Trophoblast cell (in vitro differentiated cells and primary cell): ENCODE data around the gene EPS15.

Experiments used
- DNase-seq, 2 donors: peaks; one replicate each; pipeline ENCODE4 v3.0.0-alpha.2; 2016
- H2AFZ ChIP-seq: 2 replicates; pipeline ENCODE4 v1.6.1; 2013; ENCODE audit warnings: low read length, moderate library complexity, mild to moderate bottlenecking; ENCODE audit not compliant: insufficient read depth, poor library complexity
- H2AK5ac ChIP-seq: 2 replicates; pipeline ENCODE4 v1.6.1; 2013; ENCODE audit warnings: mild to moderate bottlenecking, low read length
- H2BK120ac ChIP-seq: 2 replicates; pipeline ENCODE4 v1.6.1; 2013; ENCODE audit warnings: low read length, mild to moderate bottlenecking, moderate library complexity; ENCODE audit not compliant: insufficient read depth, poor library complexity
- H2BK12ac ChIP-seq: 2 replicates; pipeline ENCODE4 v1.6.1; 2013; ENCODE audit warnings: mild to moderate bottlenecking, low read length, moderate library complexity
- H2BK5ac ChIP-seq: 2 replicates; pipeline ENCODE4 v1.6.1; 2013; ENCODE audit warnings: low read length, low read depth, moderate library complexity, mild to moderate bottlenecking; ENCODE audit not compliant: poor library complexity
- H3K14ac ChIP-seq: 2 replicates; pipeline ENCODE4 v1.6.1; 2013; ENCODE audit warnings: mild to moderate bottlenecking, low read length
- H3K18ac ChIP-seq: 2 replicates; pipeline ENCODE4 v1.6.1; 2013; ENCODE audit warnings: mild to moderate bottlenecking, low read length
- H3K23ac ChIP-seq: 2 replicates; pipeline ENCODE4 v1.6.1; 2013; ENCODE audit warnings: low read length
- H3K27ac ChIP-seq: 2 replicates; pipeline ENCODE4 v1.5.1; 2013; ENCODE audit warnings: low read depth, mild to moderate bottlenecking, inconsistent platforms, low read length, moderate library complexity
- H3K27me3 ChIP-seq: 2 replicates; pipeline ENCODE4 v1.6.1; 2013; ENCODE audit warnings: inconsistent platforms, mild to moderate bottlenecking, low read length, moderate library complexity; ENCODE audit not compliant: insufficient read depth
- H3K36me3 ChIP-seq, 2 experiments: 1 replicate in 1 of 2; 2 replicates in 1 of 2; pipeline ENCODE4 v1.6.1; 2013; ENCODE audit warnings: low read length in 2 of 2, mild to moderate bottlenecking in 2 of 2, moderate library complexity in 1 of 2; ENCODE audit not compliant: insufficient read depth in 2 of 2, control insufficient read depth in 1 of 2
- H3K4ac ChIP-seq: 2 replicates; pipeline ENCODE4 v1.6.1; 2013; ENCODE audit warnings: low read depth, mild to moderate bottlenecking, low read length, moderate library complexity
- H3K4me1 ChIP-seq, 2 experiments: 1 replicate in 1 of 2; 2 replicates in 1 of 2; pipeline ENCODE4 v1.6.1; 2013; ENCODE audit warnings: low read length in 2 of 2, mild to moderate bottlenecking in 2 of 2, moderate library complexity in 1 of 2; ENCODE audit not compliant: insufficient read depth in 2 of 2, control insufficient read depth in 1 of 2
- H3K4me2 ChIP-seq: 2 replicates; pipeline ENCODE4 v1.6.1; 2013; ENCODE audit warnings: inconsistent platforms, mild to moderate bottlenecking, low read length, moderate library complexity
- H3K4me3 ChIP-seq: 2 replicates; pipeline ENCODE4 v1.5.1; 2013; ENCODE audit warnings: mild to moderate bottlenecking, low read depth, low read length, inconsistent platforms
- H3K79me1 ChIP-seq: one replicate; pipeline ENCODE4 v1.6.1; 2013; ENCODE audit warnings: low read length
- H3K79me2 ChIP-seq: 2 replicates; pipeline ENCODE4 v1.6.1; 2013; ENCODE audit warnings: low read length, mild to moderate bottlenecking; ENCODE audit not compliant: control insufficient read depth, insufficient read depth, poor library complexity
- H3K9ac ChIP-seq: 2 replicates; pipeline ENCODE4 v1.6.1; 2013; ENCODE audit warnings: mild to moderate bottlenecking, low read length
- H3K9me3 ChIP-seq: 2 replicates; pipeline ENCODE4 v1.6.1; 2013; ENCODE audit warnings: low read depth, mild to moderate bottlenecking, control low read depth, inconsistent platforms, low read length; ENCODE audit not compliant: insufficient read depth
- H4K12ac ChIP-seq: 2 replicates; pipeline ENCODE4 v1.6.1; 2013; ENCODE audit warnings: low read depth, mild to moderate bottlenecking, low read length, moderate library complexity
- H4K8ac ChIP-seq: 2 replicates; pipeline ENCODE4 v1.6.1; 2013; ENCODE audit warnings: low read depth, mild to moderate bottlenecking, low read length, moderate library complexity
- H4K91ac ChIP-seq: one replicate; pipeline ENCODE4 v1.6.1; 2013; ENCODE audit warnings: low read depth, mild to moderate bottlenecking, low read length, moderate library complexity
- WGBS: extraction: QIAGEN DNeasy Blood & Tissue Kit; methylation state at CpG from one replicate; pipeline ENCODE4 v1.1.7; 2013; ENCODE audit warnings: missing lambda C conversion rate; ENCODE audit not compliant: insufficient read length, insufficient coverage; ENCODE audit errors: extremely low coverage; 5-methylcytosine and 5-hydroxymethylcytosine counted together

The EPS15 gene

DNA sequence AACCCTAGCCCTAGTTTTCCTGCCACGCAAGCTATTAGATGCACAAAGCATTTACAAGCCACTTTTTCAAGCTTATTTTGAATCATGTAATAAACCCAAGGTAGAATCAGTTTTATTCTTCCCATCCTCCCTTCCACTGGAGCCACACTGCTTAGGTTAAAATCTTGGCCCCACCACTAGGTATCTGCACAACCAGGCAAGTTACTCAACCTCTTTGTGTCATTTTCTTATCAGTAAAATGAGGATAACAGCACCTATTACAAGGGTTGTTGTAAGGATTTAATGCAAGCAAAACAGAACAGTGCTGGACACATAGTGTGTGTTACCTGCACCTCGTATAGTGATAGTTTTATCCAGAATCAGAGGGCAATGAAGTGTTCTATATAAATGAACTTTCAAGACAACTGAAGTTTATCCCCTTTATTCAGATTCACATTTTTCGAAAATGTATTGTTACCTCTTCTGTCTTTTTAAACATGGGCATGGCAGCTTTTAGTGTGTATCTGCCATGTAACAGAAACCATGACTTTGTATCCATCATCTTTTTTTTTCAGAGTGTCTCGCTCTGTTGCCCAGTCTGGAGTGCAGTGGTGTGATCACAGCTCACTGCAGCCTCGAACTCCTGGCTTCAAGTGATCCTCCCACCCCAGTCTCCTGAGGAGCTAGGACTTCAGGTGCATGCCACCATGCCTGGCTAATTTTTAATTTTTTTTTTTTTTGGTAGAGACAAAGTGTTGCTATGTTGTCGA is 171.5 kb downstream of the EPS15 start:
- peaks cover 12 to 21% of the 10 kb centered on the region in 2 experiments for H3K4me1 ChIP-seq
- H3K27me3 ChIP-seq, result peaks cover 5% of the 10 kb centered on the region
- H4K12ac ChIP-seq, result no peak overlapping the region
- no peak overlapping the region for H3K14ac ChIP-seq
- DNase-seq, result no peak
- H2AK5ac ChIP-seq, result no peak overlapping the region
- H3K9me3 ChIP-seq, result peaks cover 2% of the 10 kb centered on the region
- WGBS, result no CpG with 5 or more reads among the region's 6 CpGs
- no peak overlapping the region for H3K4me3 ChIP-seq
- no peak overlapping the region for H3K23ac ChIP-seq
- no peak overlapping the region for H4K8ac ChIP-seq
- no peak overlapping the region for H3K18ac ChIP-seq
- H3K4ac ChIP-seq, result no peak overlapping the region
- no peak overlapping the region for H2BK120ac ChIP-seq
- H3K27ac ChIP-seq, result no peak overlapping the region
- H3K36me3 ChIP-seq, result no peaks in the 10 kb centered on the region
- H2BK12ac ChIP-seq, result no peak overlapping the region
- no peak overlapping the region for H4K91ac ChIP-seq
- H3K9ac ChIP-seq, result no peak overlapping the region
- H3K79me2 ChIP-seq, result peaks cover 3% of the 10 kb centered on the region
- no peak overlapping the region for H3K4me2 ChIP-seq
- no peak overlapping the region for H2AFZ ChIP-seq
- H2BK5ac ChIP-seq, result no peak overlapping the region
- peaks cover 5% of the 10 kb centered on the region for H3K79me1 ChIP-seq

DNA sequence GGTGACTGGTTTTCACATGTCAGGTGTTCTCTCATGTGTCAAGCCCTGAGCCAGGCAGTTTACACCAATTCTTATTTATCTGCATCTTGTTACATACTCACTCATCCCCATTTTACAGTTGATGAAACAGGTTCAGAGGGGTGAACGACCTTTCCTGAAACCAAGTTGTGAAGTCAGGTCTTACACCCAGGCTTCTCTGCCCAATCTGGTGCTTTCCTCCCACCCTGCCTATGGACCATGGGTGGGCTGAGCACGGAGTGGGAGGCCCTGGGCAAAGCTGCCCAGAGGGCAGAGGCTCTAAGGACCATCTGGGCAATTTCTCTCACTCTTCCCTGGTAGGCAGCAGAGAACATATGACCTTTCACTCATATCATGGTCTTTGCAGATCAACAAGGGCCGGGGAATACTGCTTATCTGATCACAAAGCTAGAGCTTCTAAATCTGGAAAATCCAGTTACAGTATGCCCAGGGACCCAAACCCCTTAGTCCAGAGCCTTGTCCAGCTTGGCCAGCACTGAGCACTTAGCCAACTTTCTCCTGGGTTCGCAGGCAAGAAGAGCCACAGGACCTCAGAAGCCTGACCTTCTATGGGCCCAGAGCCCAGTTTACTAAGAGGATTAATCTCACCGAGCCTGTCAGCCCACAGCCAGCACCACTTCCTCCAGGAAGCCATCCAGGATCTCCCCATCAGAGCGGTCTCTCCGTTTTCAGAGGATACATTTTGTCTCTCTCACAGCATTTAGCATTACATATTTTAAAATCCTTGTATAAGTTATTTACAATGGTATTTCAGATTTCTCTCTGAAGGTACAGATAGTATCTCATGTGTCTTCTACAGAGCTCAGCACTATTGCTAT is 172.8 kb downstream of the EPS15 start:
- Histone ChIP-seq H3K4me1 (peaks cover 12 to 21% of the 10 kb centered on the region in 2 experiments), H3K27ac (peak overlapping the region; percentile 34), H3K4me2 (no peak overlapping the region), H3K18ac (no peak overlapping the region), H4K8ac (peak overlapping the region; percentile 26), H2AK5ac (no peak overlapping the region), H3K14ac (no peak overlapping the region), H3K79me1 (peaks cover 5% of the 10 kb centered on the region), H4K12ac (no peak overlapping the region), H3K23ac (no peak overlapping the region), H2BK5ac (peak overlapping the region; percentile 9), H3K4me3 (no peak overlapping the region), H2BK120ac (no peak overlapping the region), H3K4ac (no peak overlapping the region), H3K79me2 (peaks cover 3% of the 10 kb centered on the region), H3K9ac (peak overlapping the region; percentile 39), H2BK12ac (no peak overlapping the region), H3K27me3 (peaks cover 5% of the 10 kb centered on the region), H2AFZ (no peak overlapping the region), H3K36me3 (no peaks in the 10 kb centered on the region), H4K91ac (no peak overlapping the region), H3K9me3 (peaks cover 2% of the 10 kb centered on the region)
- no CpG with 5 or more reads among the region's 7 CpGs for WGBS
- DNase-seq, result peak; percentile 42 to 68

DNA sequence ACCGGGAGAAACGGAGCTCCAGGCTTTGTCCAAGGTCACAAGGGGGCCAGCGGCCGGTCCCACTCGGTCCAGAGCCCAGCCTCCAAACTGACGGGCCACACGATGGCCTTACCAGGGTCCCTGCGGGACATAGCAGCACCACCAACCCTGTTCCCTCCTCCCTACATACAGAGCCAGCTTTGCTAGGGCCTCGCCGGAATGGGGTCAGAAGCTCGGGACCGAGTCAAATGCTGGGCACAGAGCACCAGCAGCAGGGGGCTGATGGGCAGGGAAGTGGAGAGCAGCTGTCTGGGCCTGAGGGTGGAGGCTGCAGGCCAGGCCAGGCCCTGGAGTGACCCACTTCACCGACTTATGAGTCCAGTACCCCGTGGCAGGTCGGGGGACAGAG is 173.8 kb downstream of the EPS15 start:
- Histone ChIP-seq H4K8ac (no peak overlapping the region), H2BK5ac (no peak overlapping the region), H3K9me3 (peaks cover 2% of the 10 kb centered on the region), H3K23ac (no peak overlapping the region), H3K9ac (no peak overlapping the region), H3K18ac (no peak overlapping the region), H3K4ac (peak overlapping the region; percentile 0), H3K14ac (peak overlapping the region; percentile 49), H4K12ac (no peak overlapping the region), H3K27me3 (peaks cover 5% of the 10 kb centered on the region), H4K91ac (peak overlapping the region; percentile 63), H2AFZ (no peak overlapping the region), H3K79me1 (peaks cover 5% of the 10 kb centered on the region), H3K79me2 (peaks cover 3% of the 10 kb centered on the region), H3K27ac (no peak overlapping the region), H2AK5ac (peak overlapping the region; percentile 3), H3K4me1 (peaks cover 12 to 21% of the 10 kb centered on the region in 2 experiments), H3K4me2 (no peak overlapping the region), H2BK120ac (no peak overlapping the region), H3K36me3 (no peaks in the 10 kb centered on the region), H2BK12ac (peak overlapping the region; percentile 24), H3K4me3 (no peak overlapping the region)
- DNase-seq, result no peak
- WGBS, result no CpG with 5 or more reads among the region's 15 CpGs

DNA sequence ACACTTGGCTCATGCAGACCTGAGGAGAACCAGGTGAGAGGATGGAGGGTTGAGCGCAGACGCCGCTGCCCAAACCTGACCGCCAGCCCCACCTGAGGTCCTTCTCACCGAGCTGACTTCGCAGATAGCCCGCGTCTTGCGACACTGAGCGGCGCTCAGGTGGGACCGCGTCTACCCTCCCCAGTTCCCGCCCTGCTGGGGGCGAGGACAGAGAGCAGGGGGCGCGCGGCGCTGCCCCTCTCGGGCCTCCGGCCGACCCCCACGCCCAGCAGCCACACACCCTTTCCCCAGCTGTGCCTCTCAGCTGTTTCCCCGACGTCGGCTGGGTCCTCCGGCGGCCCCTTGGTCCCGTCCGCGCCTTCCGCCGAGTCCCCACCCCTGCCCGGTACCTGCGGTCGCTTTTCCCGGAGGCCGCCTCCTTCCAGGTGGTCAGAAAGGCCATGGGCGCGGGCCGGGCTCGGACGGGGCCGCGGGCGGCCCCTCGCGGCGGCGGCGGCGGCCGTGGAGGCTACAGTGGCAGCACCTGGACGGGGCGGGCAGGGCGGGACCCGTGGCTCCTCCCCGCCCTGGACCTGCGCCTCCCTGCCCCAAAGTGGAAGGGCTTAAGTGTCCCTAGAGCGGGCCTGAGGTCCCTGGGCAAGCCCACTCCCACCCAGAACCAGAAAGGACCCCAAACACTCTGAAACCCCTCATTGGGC is 174.3 kb downstream of the EPS15 start:
- H3K4me1 ChIP-seq, result peaks cover 12 to 21% of the 10 kb centered on the region in 2 experiments
- H3K36me3 ChIP-seq, result no peaks in the 10 kb centered on the region
- H3K9me3 ChIP-seq, result peaks cover 3% of the 10 kb centered on the region
- peaks cover 3% of the 10 kb centered on the region for H3K79me2 ChIP-seq
- peak overlapping the region; percentile 15 for H2AK5ac ChIP-seq
- no peak overlapping the region for H3K9ac ChIP-seq
- H3K4ac ChIP-seq, result peak overlapping the region; percentile 35
- no CpG with 5 or more reads among the region's 60 CpGs for WGBS
- H3K14ac ChIP-seq, result peak overlapping the region; percentile 90
- H3K4me2 ChIP-seq, result peak overlapping the region; percentile 66
- H3K23ac ChIP-seq, result no peak overlapping the region
- peak overlapping the region; percentile 73 for H3K18ac ChIP-seq
- H4K91ac ChIP-seq, result peak overlapping the region; percentile 76
- peak overlapping the region; percentile 64 for H2BK12ac ChIP-seq
- peaks cover 5% of the 10 kb centered on the region for H3K79me1 ChIP-seq
- peaks cover 5% of the 10 kb centered on the region for H3K27me3 ChIP-seq
- H3K4me3 ChIP-seq, result peak overlapping the region; percentile 49
- H4K12ac ChIP-seq, result peak overlapping the region; percentile 63
- no peak overlapping the region for H3K27ac ChIP-seq
- peak in 1 of 2 donors; percentile 54 for DNase-seq
- H2BK120ac ChIP-seq, result peak overlapping the region; percentile 46
- peak overlapping the region; percentile 69 for H2AFZ ChIP-seq
- H2BK5ac ChIP-seq, result no peak overlapping the region
- peak overlapping the region; percentile 81 for H4K8ac ChIP-seq
